Stimulated activated CD8-positive, alpha-beta memory T cell treated with anti-CD3 and anti-CD28 coated beads, Interleukin-12 subunit alpha, Interleukin-12 subunit beta, amount 100 ng/mL, for 4 hours (primary cell): Measurements from ENCODE around the gene SERINC2.

Experiments used
- DNase-seq: peaks from one replicate; pipeline ENCODE4 v3.0.0-alpha.2; 2020; ENCODE audit warnings: low read depth

Gene SERINC2

GRCh38 chr1:31412732-31413404 lies at the start of gene SERINC2:
Gene SERINC2, plus strand, starts transcription at chr1:31413213. Its CDS starts 53 bp downstream, at chr1:31413266.
- DNase-seq, result peak; percentile 8

- no peak for DNase-seq
Measured at GRCh38 chr1:31364561-31365250, 48.3 kb upstream of the SERINC2 start.

- no peak for DNase-seq
Measured at GRCh38 chr1:31366796-31367195, 46.2 kb upstream of the SERINC2 start.

- DNase-seq, result no peak
Measured at GRCh38 chr1:31368611-31369107, 44.4 kb upstream of the SERINC2 start.

- no peak for DNase-seq
Measured at GRCh38 chr1:31370021-31370420, 43.0 kb upstream of the SERINC2 start.

GRCh38 chr1:31370565-31370964 lies 42.4 kb upstream of the SERINC2 start:
- DNase-seq, result no peak

- no peak for DNase-seq
Measured at GRCh38 chr1:31371121-31371959, 41.7 kb upstream of the SERINC2 start.

- no peak for DNase-seq
Measured at GRCh38 chr1:31372051-31372450, 41.0 kb upstream of the SERINC2 start.

- DNase-seq, result no peak
Measured at GRCh38 chr1:31372751-31373055, 40.3 kb upstream of the SERINC2 start.

GRCh38 chr1:31373056-31373896 lies 39.7 kb upstream of the SERINC2 start, which contains the start of gene FABP3:
Gene FABP3, minus strand, starts transcription at chr1:31373076. Its CDS starts 62 bp downstream, at chr1:31373014.
- DNase-seq, result no peak

GRCh38 chr1:31373897-31374486 lies 39.0 kb upstream of the SERINC2 start:
- DNase-seq, result no peak

- no peak for DNase-seq
Measured at GRCh38 chr1:31374511-31375196, 38.4 kb upstream of the SERINC2 start.

GRCh38 chr1:31376375-31377134 lies 36.5 kb upstream of the SERINC2 start:
- DNase-seq, result no peak

GRCh38 chr1:31377364-31377863 lies 35.6 kb upstream of the SERINC2 start:
- DNase-seq, result no peak

GRCh38 chr1:31378001-31378400 lies 35.0 kb upstream of the SERINC2 start:
- no peak for DNase-seq

GRCh38 chr1:31380181-31380580 lies 32.8 kb upstream of the SERINC2 start:
- no peak for DNase-seq

GRCh38 chr1:31381394-31382294 lies 31.4 kb upstream of the SERINC2 start:
- no peak for DNase-seq

GRCh38 chr1:31382379-31382989 lies 30.5 kb upstream of the SERINC2 start:
- no peak for DNase-seq
